Hematopoietic multipotent progenitor cell treated with erythropoietin and hydrocortisone succinate and interleukin-3 and kit ligand, for 4 days (in vitro differentiated cells): Measurements from ENCODE around the gene PLEKHN1.
A peak's percentile ranks its signal among the peaks of the same experiment; 100 is the strongest.

Source experiments
- DNase-seq: peaks from one replicate; pipeline ENCODE4 v3.0.0-alpha.2; 2015

PLEKHN1 gene

GRCh38 chr1:931380-932172 is 34.7 kb upstream of the PLEKHN1 start:
- no peak for DNase-seq

- DNase-seq: no peak
Measured at GRCh38 chr1:932173-932510, 34.1 kb upstream of the PLEKHN1 start.

- no peak for DNase-seq
Measured at GRCh38 chr1:932776-933602, 33.3 kb upstream of the PLEKHN1 start.

- DNase-seq: no peak
Measured at GRCh38 chr1:933603-933940, 32.7 kb upstream of the PLEKHN1 start.

GRCh38 chr1:934991-935750 is 31.1 kb upstream of the PLEKHN1 start:
- DNase-seq: no peak

- peak; percentile 44 for DNase-seq
Measured at GRCh38 chr1:935751-936231, 30.5 kb upstream of the PLEKHN1 start.

- DNase-seq: no peak
Measured at GRCh38 chr1:936348-937264, 29.7 kb upstream of the PLEKHN1 start.

- DNase-seq: no peak
Measured at GRCh38 chr1:937521-937920, 28.8 kb upstream of the PLEKHN1 start.

- peak; percentile 64 for DNase-seq
Measured at GRCh38 chr1:938088-938683, 28.1 kb upstream of the PLEKHN1 start.

GRCh38 chr1:938711-939489 is 27.4 kb upstream of the PLEKHN1 start:
- DNase-seq: no peak

GRCh38 chr1:939511-940106 is 26.7 kb upstream of the PLEKHN1 start:
- DNase-seq: no peak

GRCh38 chr1:940107-941014 is 25.9 kb upstream of the PLEKHN1 start:
- DNase-seq: peak; percentile 58

- no peak for DNase-seq
Measured at GRCh38 chr1:941015-941587, 25.2 kb upstream of the PLEKHN1 start.

- peak; percentile 64 for DNase-seq
Measured at GRCh38 chr1:941588-942383, 24.5 kb upstream of the PLEKHN1 start.

GRCh38 chr1:942411-942821 is 23.9 kb upstream of the PLEKHN1 start:
- DNase-seq: no peak

- DNase-seq: no peak
Measured at GRCh38 chr1:942864-943533, 23.3 kb upstream of the PLEKHN1 start.

GRCh38 chr1:943545-944340 is 22.5 kb upstream of the PLEKHN1 start:
- DNase-seq: no peak
